HG03342 (cell line): ENCODE results near the gene MCC.

Experiments used
- ATAC-seq: cut with Tn5 transposase; IDR thresholded peaks from one replicate; pipeline ENCODE4 v1.9.1; 2021; ENCODE audit warnings: mild to moderate bottlenecking, moderate library complexity; ENCODE audit not compliant: unreplicated experiment

The MCC gene

GRCh38 chr5:113276001-113276400 is 212.3 kb downstream of the MCC start:
- no peak for ATAC-seq

- ATAC-seq: no peak
Measured at GRCh38 chr5:113274836-113275414, 213.3 kb downstream of the MCC start.

GRCh38 chr5:113273948-113274347 is 214.3 kb downstream of the MCC start:
- ATAC-seq: no peak

- no peak for ATAC-seq
Measured at GRCh38 chr5:113271745-113272454, 216.4 kb downstream of the MCC start.

DNA sequence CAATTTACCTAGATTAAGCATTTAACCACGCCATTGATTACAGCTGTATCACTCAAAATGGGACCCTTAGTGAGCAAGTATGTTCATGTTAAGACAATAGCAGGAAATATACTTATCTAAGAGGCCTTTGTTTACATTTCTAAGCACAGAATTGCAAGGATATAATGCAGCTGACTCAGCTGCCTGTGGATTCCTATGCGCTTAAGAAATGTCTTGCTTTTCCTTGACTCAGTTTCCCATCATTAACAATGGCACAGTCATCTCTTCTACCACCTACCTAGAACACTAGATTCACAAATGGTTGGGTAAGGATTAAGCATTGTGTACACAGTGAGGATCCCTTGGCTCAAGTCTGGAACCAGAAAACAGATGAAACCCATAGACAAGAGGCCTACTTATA is 217.2 kb downstream of the MCC start:
- no peak for ATAC-seq

- no peak for ATAC-seq
Measured at GRCh38 chr5:113270086-113270485, 218.2 kb downstream of the MCC start.

DNA sequence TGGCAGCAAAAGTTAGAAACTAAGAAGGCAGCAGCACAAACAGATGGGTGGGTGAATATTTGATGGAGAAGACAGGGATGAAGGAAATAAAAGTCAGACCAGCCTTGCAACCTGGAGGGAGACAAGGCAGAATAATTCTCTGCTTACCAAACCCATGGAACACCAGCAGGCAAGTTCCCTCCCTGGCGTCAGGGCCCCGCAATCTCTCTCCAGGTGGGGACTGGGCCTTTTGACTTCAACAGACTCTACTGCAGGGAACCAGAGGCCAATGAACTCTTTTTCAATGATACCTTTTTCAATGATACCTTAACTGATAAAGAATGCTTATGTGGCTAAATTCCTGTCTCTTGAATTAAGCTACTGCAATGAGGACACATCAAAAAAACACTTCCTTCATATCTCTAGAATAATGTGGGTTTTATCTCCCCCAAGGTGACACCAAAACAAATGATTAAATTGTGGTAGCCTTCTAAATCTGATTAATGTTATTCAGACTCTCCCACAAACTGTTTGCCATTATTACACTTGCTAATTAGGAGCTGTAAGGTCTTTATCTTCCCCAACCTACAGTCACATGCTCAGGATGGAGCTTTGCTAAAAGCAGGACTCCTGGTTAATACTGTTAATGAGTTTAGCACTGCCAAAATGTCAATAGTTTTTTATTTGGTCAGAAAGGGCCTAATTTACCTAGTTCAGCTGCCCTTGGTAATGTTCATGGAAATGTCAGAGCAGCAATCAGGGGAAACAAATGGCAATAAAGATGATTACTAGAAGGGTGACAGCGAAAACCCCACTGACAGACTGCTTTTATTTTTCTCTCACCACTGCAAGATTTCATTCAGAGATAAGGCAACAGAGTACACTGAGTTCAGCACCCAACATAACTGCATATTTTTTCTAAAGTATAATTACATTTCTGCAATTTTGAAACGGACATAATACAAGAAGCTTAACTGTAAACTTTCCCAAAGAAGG is 218.9 kb downstream of the MCC start:
- ATAC-seq: no peak

DNA sequence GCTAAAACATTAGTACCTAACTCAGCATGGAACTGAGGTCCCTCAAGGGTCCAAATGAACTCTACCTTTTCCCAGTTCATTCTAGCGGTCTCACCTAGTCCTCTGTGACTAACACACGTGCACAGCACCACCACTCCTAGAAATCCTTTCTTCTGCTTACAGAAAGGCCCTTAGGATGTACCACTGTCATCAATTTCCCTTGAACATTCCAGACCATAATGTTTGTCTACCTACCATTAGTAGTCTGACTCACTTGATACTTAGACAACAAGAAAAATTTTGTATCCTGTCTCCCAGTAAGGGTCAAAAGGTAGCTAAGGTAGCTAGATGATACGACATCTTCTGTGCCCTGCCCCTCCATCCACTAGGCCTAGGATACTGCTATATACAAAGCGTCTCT is 220.0 kb downstream of the MCC start:
- no peak for ATAC-seq

GRCh38 chr5:113267361-113267900 is 220.8 kb downstream of the MCC start:
- no peak for ATAC-seq

DNA sequence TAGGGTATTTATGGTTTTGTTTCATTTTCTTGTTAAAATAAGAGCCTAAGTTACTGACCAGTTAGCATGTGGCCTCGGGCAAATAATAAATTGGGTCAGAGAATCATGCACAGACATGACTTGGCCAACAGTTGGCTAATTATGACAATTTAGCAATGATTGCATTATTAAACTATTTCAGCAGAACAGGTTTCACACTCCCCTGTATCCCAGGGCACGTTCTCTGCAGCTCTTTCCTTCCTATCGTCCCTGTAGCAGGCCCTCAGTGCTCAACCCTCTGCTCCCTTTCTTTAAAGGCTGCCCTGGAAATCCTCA is 221.4 kb downstream of the MCC start:
- ATAC-seq: no peak

- no peak for ATAC-seq
Measured at GRCh38 chr5:113266227-113266912, 221.9 kb downstream of the MCC start.

- ATAC-seq: no peak
Measured at GRCh38 chr5:113265190-113265589, 223.1 kb downstream of the MCC start.

- no peak for ATAC-seq
Measured at GRCh38 chr5:113264046-113264445, 224.2 kb downstream of the MCC start.

GRCh38 chr5:113263545-113263944 is 224.7 kb downstream of the MCC start:
- ATAC-seq: no peak

DNA sequence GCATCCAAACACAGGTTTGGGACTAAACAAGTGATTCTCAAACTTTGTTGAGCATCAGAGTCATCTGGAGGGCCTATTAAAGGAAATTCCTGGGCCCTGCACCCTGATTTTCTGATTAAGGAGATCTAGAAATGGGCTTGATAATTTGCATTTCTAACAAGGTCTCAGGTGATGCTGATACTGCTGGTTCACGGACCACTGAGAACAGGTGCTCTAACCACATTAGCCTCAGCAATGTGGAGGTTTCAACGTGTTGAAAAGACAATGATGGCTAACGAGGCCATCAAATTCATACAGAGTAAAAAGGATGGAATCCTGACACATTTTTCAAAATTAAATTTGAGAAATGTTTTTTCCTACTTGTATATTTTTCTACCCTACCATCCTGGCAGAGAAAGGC is 225.6 kb downstream of the MCC start:
- ATAC-seq: no peak

GRCh38 chr5:113259034-113259433 is 229.2 kb downstream of the MCC start:
- ATAC-seq: no peak

- ATAC-seq: no peak
Measured at GRCh38 chr5:113257545-113257944, 230.7 kb downstream of the MCC start.

- ATAC-seq: no peak
Measured at GRCh38 chr5:113256671-113257452, 231.4 kb downstream of the MCC start.

DNA sequence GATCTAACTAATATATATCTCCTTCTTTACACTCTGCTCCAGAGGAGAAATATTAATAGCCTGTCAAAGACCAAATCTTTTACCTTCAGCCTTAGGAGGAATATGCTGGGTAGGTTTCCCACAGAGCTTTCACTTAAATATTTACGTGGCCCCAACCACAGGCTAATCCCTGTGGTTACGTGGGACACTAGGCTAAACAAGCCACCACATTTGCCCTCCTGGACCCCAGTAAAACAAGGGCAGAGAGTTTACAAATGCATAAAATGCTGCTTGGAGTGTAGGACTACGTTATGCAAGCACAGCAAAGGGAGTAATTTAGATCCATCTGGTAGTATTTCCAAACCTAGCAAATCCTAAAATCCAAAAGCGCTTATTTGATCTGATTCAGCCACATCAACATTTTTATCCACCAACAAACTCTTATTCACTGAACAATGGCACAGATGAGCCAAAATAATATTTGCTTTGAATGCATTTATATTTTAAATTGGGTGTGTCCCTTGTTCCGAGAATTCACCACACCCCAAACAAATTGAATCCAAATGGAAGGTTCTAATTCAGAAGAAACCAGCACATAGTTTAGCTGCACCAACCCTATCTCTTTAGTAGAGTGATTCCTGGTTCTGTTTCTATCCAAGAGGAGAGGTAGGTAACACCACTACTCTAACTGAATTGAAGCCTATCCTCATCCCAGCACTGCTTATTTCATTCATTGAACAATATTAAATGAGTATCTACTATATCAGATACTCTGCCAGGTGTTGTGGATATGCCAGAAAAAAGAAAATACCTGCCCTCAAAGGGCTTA is 232.5 kb downstream of the MCC start:
- no peak for ATAC-seq
